ENCODE results near the gene BCDIN3D. TPM values are rescaled to one million over a fixed set of nuclear protein-coding genes. Genes with fewer than 3 reads are reported as not detected.
"Not testable (repeated sequence)": the region's sequence is repeated elsewhere in the genome, so short reads cannot be mapped to it uniquely, and the experiment has no call there.

Gene BCDIN3D
- total RNA-seq, 1 experiment from 2014 or later = 3.3 TPM

DNA sequence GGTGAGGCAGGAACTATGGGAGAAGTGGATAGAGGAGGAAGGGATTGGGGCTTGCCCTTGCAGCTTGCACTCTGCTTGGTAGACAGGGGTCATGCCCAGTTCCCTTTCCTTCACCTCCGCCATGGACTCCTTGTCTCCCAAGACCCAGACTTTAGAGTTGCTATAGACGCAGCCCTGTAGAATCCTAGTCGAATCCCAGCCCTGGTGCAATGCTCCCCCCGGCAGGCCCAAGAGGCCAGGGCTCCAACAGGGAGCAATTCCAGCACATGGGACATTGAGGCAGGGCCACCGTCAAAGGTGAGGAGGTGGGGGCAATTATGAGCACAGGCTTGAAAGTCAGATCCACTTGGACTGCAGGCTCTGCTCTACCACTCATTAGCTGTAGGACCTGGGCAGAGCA lies 29.5 kb upstream of the BCDIN3D start:
- Histone ChIP-seq H3K27ac (ENCODE audit: insufficient read length, low read depth, low read length) (no peak overlapping the region), H2BK5ac (ENCODE audit: insufficient read length, low read length) (no peak overlapping the region)
- no CpG with 5 or more reads among the region's 5 CpGs for WGBS (ENCODE audit: extremely low coverage, insufficient read length, low lambda C conversion rate)

DNA sequence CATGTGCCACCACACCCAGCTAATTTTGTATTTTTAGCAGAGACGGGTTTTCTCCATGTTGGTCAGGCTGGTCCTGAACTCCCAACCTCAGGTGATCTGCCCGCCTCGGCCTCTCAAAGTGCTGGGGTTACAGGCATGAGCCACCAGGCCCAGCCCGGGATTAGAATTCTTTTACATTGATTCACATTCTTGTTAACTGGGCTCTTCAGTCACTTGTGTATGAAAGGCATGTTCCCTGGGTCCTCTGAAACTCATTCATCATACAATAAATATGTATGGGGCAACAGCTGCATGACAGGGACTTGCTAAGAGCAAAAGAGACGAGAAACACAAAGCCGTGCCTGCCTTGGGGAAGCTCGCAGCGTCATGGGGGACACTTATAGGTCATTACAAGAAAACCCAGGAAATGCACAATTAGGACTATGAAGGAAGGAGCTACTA lies 28.9 kb upstream of the BCDIN3D start:
- not testable (repeated sequence) for H2AFZ ChIP-seq (ENCODE audit: low read length); H3K14ac ChIP-seq (ENCODE audit: insufficient read depth, low read length); H3K23me2 ChIP-seq (ENCODE audit: insufficient read length, low read depth, low read length, poor library complexity, severe bottlenecking); H4K91ac ChIP-seq (ENCODE audit: insufficient read length, low read depth, low read length); H3K4ac ChIP-seq (ENCODE audit: low read depth, low read length); H4K5ac ChIP-seq (ENCODE audit: insufficient read length, low read depth, low read length); H3K79me1 ChIP-seq (ENCODE audit: insufficient read depth, low read depth, low read length, poor library complexity, severe bottlenecking); H3K27me3 ChIP-seq (ENCODE audit: insufficient read depth, low read length); H2BK5ac ChIP-seq (ENCODE audit: insufficient read length, low read length); H2BK120ac ChIP-seq (ENCODE audit: low read depth, low read length, poor library complexity, severe bottlenecking); H2AK5ac ChIP-seq (ENCODE audit: insufficient read length, low read length); H3K4me1 ChIP-seq (ENCODE audit: insufficient read depth, low read length); H3K23ac ChIP-seq (ENCODE audit: insufficient read length, low read depth, low read length); H4K20me1 ChIP-seq (ENCODE audit: control insufficient read depth, insufficient read depth, insufficient read length); H3K79me2 ChIP-seq (ENCODE audit: insufficient read depth, low read length); H3K9me3 Mint-ChIP-seq; H2BK15ac ChIP-seq (ENCODE audit: low read depth, low read length); H3K18ac ChIP-seq (ENCODE audit: insufficient read length, low read depth, low read length); H3K27ac Mint-ChIP-seq; H3K9me3 ChIP-seq (ENCODE audit: control insufficient read depth, low read depth, low read length); H2BK20ac ChIP-seq (ENCODE audit: low read depth, low read length, poor library complexity, severe bottlenecking); H3K9ac ChIP-seq (ENCODE audit: extremely low read depth, insufficient read length, low read length); H4K8ac ChIP-seq (replicated peaks; ENCODE audit: insufficient read length, low read depth, low read length); H3K4me3 Mint-ChIP-seq; H2BK12ac ChIP-seq (ENCODE audit: insufficient read length, low read depth, low read length); H3K27ac ChIP-seq (ENCODE audit: insufficient read length, low read depth, low read length); H3K36me3 Mint-ChIP-seq (ENCODE audit: insufficient read depth in 1 of 3, low read depth in 3 of 3); H3K4me2 ChIP-seq (ENCODE audit: insufficient read depth, insufficient read length, low read length); H3K56ac ChIP-seq (ENCODE audit: insufficient read length, low read depth, low read length); H3K27me3 Mint-ChIP-seq (ENCODE audit: low read depth); H3T11ph ChIP-seq (ENCODE audit: low read length)
- peaks cover 10 to 13% of the 10 kb centered on the region in 2 experiments for H3K4me1 Mint-ChIP-seq
- no CpG with 5 or more reads among the region's 8 CpGs for WGBS (ENCODE audit: extremely low coverage, insufficient read length, low lambda C conversion rate)
- peak; percentile 23 for DNase-seq

More for the DNA sequence above, 29.5 kb upstream of the BCDIN3D start:
- Histone ChIP-seq H4K91ac (ENCODE audit: insufficient read length, low read depth, low read length) (no peak overlapping the region), H2BK12ac (ENCODE audit: insufficient read length, low read depth, low read length) (no peak overlapping the region), H3K9me3 (ENCODE audit: control insufficient read depth, low read depth, low read length) (no peaks in the 10 kb centered on the region), H3K23me2 (ENCODE audit: insufficient read length, low read depth, low read length, poor library complexity, severe bottlenecking) (no peaks in the 10 kb centered on the region), H3K4me2 (ENCODE audit: insufficient read depth, insufficient read length, low read length) (no peak overlapping the region), H2BK120ac (ENCODE audit: low read depth, low read length, poor library complexity, severe bottlenecking) (no peak overlapping the region), H3K79me1 (ENCODE audit: insufficient read depth, low read depth, low read length, poor library complexity, severe bottlenecking) (no peaks in the 10 kb centered on the region), H3T11ph (ENCODE audit: low read length) (no peak overlapping the region), H2BK15ac (ENCODE audit: low read depth, low read length) (no peak overlapping the region), H3K4ac (ENCODE audit: low read depth, low read length) (no peak overlapping the region), H3K18ac (ENCODE audit: insufficient read length, low read depth, low read length) (no peak overlapping the region), H2BK20ac (ENCODE audit: low read depth, low read length, poor library complexity, severe bottlenecking) (no peak overlapping the region), H3K79me2 (ENCODE audit: insufficient read depth, low read length) (no peaks in the 10 kb centered on the region), H2AFZ (ENCODE audit: low read length) (no peak overlapping the region), H3K27me3 (ENCODE audit: insufficient read depth, low read length) (no peaks in the 10 kb centered on the region), H4K8ac (replicated peaks; ENCODE audit: insufficient read length, low read depth, low read length) (no peak overlapping the region), H4K20me1 (ENCODE audit: control insufficient read depth, insufficient read depth, insufficient read length) (no peaks in the 10 kb centered on the region), H3K23ac (ENCODE audit: insufficient read length, low read depth, low read length) (no peak overlapping the region), H3K4me1 (ENCODE audit: insufficient read depth, low read length) (no peaks in the 10 kb centered on the region), H3K14ac (ENCODE audit: insufficient read depth, low read length) (no peak overlapping the region), H2AK5ac (ENCODE audit: insufficient read length, low read length) (no peak overlapping the region), H3K9ac (ENCODE audit: extremely low read depth, insufficient read length, low read length) (no peak overlapping the region), H3K56ac (ENCODE audit: insufficient read length, low read depth, low read length) (no peak overlapping the region), H4K5ac (ENCODE audit: insufficient read length, low read depth, low read length) (no peak overlapping the region)
- Mint-ChIP-seq H3K4me1 (peaks cover 6 to 8% of the 10 kb centered on the region in 2 experiments), H3K36me3 (ENCODE audit: insufficient read depth in 1 of 3, low read depth in 3 of 3) (no peaks in the 10 kb centered on the region), H3K9me3 (no peaks in the 10 kb centered on the region), H3K27me3 (ENCODE audit: low read depth) (peaks cover 2% of the 10 kb centered on the region), H3K4me3 (no peak overlapping the region), H3K27ac (no peak overlapping the region; a peak in 1 of 7 replicates)
- TF ChIP-seq, protein P1, sequence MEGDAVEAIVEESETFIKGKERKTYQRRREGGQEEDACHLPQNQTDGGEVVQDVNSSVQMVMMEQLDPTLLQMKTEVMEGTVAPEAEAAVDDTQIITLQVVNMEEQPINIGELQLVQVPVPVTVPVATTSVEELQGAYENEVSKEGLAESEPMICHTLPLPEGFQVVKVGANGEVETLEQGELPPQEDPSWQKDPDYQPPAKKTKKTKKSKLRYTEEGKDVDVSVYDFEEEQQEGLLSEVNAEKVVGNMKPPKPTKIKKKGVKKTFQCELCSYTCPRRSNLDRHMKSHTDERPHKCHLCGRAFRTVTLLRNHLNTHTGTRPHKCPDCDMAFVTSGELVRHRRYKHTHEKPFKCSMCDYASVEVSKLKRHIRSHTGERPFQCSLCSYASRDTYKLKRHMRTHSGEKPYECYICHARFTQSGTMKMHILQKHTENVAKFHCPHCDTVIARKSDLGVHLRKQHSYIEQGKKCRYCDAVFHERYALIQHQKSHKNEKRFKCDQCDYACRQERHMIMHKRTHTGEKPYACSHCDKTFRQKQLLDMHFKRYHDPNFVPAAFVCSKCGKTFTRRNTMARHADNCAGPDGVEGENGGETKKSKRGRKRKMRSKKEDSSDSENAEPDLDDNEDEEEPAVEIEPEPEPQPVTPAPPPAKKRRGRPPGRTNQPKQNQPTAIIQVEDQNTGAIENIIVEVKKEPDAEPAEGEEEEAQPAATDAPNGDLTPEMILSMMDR (conservative IDR thresholded peaks at IDR 0.05) = no peak
- peak; percentile 26 for DNase-seq
